ENCODE data around the gene SCN9A.

DNA sequence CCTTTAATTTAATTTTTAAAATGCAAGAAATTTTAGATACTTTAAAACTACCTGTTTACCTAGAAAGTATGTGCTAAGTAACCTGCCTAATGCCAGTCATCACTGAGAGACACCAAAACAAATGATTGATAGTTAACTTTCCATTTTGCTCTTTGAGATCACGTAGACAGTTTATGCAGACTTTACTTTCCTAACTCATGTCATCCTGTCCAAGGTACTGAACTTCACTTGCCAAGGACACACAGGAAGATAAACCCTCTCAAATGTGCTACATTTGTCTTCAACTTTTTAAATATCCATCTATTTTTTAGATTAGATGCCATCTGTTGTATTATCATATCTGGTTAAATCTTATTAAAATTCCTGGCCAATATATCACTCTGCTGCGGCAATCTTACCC, 227.9 kb downstream of the SCN9A start:
- TF ChIP-seq TCF12 (IDR thresholded peaks at IDR 0.05; ENCODE audit: low read depth, low read length) (no peak), HDAC6 (IDR thresholded peaks at IDR 0.05; ENCODE audit: low read depth, low read length) (no peak), KDM5A (IDR thresholded peaks at IDR 0.05; ENCODE audit: low read length) (no peak), KDM1A (IDR thresholded peaks at IDR 0.05; ENCODE audit: borderline replicate concordance, low read length) (no peak), JUN (IDR thresholded peaks at IDR 0.05; ENCODE audit: low read depth, low read length) (no peak), POLR2A (IDR thresholded peaks at IDR 0.05; ENCODE audit: control extremely low read depth in 1 of 2, low read depth in 2 of 2, low read length in 2 of 2) (no peak)
- TF ChIP-seq, protein P1, sequence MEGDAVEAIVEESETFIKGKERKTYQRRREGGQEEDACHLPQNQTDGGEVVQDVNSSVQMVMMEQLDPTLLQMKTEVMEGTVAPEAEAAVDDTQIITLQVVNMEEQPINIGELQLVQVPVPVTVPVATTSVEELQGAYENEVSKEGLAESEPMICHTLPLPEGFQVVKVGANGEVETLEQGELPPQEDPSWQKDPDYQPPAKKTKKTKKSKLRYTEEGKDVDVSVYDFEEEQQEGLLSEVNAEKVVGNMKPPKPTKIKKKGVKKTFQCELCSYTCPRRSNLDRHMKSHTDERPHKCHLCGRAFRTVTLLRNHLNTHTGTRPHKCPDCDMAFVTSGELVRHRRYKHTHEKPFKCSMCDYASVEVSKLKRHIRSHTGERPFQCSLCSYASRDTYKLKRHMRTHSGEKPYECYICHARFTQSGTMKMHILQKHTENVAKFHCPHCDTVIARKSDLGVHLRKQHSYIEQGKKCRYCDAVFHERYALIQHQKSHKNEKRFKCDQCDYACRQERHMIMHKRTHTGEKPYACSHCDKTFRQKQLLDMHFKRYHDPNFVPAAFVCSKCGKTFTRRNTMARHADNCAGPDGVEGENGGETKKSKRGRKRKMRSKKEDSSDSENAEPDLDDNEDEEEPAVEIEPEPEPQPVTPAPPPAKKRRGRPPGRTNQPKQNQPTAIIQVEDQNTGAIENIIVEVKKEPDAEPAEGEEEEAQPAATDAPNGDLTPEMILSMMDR (IDR thresholded peaks at IDR 0.05; ENCODE audit: control extremely low read depth in 1 of 3, insufficient read depth in 1 of 3, low read depth in 1 of 3, low read length in 3 of 3) = no peak
- TF ChIP-seq, protein P2, sequence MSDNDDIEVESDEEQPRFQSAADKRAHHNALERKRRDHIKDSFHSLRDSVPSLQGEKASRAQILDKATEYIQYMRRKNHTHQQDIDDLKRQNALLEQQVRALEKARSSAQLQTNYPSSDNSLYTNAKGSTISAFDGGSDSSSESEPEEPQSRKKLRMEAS (IDR thresholded peaks at IDR 0.05) = no peak

Measured in H1 (cell line).